GM12892 (cell line): ENCODE measurements around the gene MYBPC3.

Source experiments
- DNase-seq: peaks from one replicate; pipeline ENCODE4 v3.0.0; 2011; ENCODE audit not compliant: insufficient read length
- FAIRE-seq: peaks from 2 replicates; lab custom pipeline; 2011; peaks lifted over from hg19 to GRCh38; lab: Jason Lieb, UNC
- POLR2A ChIP-seq: IDR thresholded peaks from 2 replicates; pipeline ENCODE4 v1.6.1; 2011; ENCODE audit warnings: low read depth, low read length, control low read depth
- POLR2AphosphoS5 ChIP-seq: IDR thresholded peaks from 2 replicates; pipeline ENCODE4 v1.6.1; 2011; ENCODE audit warnings: low read depth, low read length, control low read depth
- TAF1 ChIP-seq: IDR thresholded peaks from 2 replicates; pipeline ENCODE4 v1.6.1; 2011; ENCODE audit warnings: low read depth, mild to moderate bottlenecking, control low read depth, low read length, borderline replicate concordance

The MYBPC3 gene

DNA sequence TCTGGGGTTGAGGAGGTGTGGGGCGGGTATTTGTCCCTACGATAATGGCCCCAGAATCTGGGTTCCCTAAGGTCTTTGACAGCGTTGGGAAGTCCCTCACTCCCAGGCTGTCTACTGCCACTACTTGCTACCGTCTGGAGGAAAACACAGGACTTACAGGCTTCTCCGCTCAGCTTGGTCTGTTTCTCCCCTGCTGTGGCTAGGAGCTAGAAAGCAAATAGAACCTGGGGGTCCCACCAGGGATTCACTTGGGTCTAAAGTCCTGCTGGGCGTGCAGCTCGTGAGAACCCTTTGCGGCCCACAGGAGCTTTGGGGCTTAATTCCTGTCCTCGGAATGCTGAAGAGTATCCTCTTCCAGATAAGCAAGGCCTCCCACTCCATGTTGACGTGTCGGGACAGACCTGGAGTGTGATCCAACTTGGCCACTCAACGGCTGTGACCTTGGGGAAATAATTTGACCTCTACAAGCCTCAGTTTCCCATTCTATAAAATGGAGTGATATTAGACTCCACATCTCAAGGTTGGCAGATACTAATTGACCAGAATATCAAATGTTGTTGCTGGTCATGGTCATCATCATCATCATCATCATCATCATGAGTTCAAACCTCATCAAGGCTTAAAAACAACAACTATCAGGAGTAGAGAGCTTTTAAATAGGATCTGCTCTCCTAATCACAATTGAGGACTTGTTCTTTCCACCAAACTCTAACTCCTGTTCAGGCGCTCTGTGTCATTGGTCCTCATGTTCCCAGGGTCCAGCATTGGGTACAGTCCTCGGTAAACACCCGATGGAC, 1.7 kb upstream of the MYBPC3 start:
- DNase-seq (no peak), FAIRE-seq (no peak)
- no peak for TF ChIP-seq POLR2AphosphoS5

DNA sequence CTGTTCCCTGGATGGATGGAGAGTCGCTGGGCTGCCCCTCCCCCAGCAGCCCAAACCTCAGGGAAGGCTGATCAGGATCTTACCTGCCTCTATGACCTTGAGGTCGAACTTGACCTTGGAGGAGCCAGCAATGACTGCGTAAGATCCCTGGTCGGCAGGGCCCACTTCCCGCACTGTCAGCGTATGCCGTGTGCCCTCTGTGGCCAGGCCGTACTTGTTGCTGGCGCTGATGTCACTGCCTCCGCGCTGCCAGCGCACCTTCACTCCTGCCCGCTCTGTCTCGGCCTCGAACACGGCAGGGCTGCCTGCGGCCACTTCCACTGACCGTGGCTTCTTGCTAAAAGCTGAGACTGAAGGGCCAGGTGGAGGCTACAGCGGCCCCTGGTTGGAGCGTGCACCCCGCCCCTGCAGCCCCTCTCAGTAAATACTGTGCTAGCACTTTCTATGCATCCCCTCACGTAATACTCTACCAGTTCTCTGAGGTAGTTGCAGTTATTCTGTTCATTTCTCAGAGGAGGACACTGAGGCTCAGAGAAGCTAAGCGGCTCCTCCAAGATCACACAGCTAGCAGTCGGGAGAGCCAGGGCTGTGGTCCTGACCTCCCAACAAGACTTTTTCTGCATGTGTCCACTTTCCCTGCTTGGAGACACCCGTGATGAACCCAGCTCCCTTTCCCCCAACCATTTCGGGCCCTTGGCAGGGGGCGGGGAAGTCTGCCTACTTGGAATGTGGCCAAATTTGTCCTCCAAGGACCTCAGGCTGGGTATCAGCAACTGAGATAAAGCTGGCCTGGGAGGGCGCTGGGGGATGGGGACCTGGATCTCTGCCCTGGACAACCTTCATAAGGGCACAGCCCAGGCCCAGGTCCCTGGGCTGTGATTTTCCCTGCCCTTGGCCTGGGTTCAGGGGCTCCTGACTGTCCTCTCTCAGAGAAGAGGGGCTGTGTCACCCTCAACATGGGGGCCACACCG, 1.1 kb downstream of the MYBPC3 start:
- TF ChIP-seq POLR2AphosphoS5 = no peak
- TF ChIP-seq POLR2A = no peak
- no peak for TF ChIP-seq TAF1
- FAIRE-seq (no peak), DNase-seq (no peak)

DNA sequence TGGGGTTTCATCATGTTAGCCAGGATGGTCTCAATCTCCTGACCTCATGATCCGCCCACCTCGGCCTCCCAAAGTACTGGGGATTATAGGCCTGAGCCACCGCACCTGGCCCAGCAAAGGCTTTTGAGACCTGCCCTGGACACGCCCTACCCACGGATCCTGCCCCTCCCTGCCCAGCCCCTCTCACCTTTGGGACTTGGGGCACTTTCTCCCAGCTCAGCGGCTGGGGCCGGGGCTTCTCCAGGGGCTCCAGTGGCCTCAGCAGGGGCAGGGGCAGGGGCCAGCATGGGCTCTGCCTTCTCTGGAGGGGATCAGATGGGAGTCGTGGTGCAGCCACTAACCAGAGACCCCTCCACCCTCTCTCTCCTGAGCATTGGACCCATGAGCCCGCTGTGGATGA, 2.2 kb downstream of the MYBPC3 start:
- FAIRE-seq (no peak), DNase-seq (no peak)
- TF ChIP-seq POLR2A = no peak

DNA sequence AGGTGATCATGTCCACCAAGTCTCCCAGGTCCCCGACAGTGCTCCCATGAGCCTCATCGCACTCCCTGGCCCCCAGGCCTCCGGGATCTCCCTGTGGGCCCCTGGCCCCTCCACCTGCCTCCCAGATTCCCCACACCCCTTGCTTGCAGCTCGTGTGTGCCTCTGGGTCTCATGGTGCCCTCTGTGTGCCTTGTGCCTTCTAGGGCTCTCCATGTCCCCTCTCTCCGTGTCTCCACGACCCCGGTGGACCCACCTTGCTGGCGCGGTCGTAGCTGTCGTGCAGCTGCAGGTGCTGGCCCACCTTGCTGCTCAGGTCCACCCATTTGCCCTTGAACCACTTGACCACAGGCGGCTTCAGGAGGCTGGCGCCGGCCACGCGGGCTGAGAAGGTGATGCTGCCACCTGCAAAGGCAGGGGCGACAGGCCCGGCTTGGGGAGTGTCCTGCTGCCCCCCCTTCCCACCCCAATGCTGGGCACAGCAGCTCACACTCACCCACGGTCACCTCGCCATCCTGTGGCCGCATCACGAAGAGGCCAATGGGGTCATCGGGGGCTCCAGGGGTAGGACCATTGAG, 2.9 kb downstream of the MYBPC3 start:
- TF ChIP-seq TAF1 (no peak), POLR2AphosphoS5 (no peak), POLR2A (no peak)
- FAIRE-seq (no peak), DNase-seq (no peak)

DNA sequence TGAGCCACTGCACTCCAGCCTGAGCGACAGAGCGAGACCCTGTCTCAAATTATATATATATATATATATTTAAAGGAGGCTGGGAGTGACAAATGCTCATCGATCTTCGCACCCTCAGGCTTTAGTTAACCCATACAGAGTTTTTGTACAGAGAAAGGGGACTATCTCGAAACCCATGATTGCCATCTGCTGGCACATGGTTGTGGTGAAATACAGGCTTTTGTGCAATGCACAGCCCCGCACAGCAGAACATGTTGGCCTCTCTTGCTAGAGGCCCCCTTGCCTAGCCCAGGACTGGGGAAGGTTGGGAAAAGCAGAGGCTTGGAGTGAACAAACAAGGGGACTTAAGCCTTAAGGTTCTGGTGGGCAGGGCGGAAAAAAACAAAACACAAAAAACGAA, 3.6 kb downstream of the MYBPC3 start:
- FAIRE-seq (no peak), DNase-seq (no peak)
- TF ChIP-seq POLR2AphosphoS5 (no peak), POLR2A (no peak), TAF1 (no peak)

DNA sequence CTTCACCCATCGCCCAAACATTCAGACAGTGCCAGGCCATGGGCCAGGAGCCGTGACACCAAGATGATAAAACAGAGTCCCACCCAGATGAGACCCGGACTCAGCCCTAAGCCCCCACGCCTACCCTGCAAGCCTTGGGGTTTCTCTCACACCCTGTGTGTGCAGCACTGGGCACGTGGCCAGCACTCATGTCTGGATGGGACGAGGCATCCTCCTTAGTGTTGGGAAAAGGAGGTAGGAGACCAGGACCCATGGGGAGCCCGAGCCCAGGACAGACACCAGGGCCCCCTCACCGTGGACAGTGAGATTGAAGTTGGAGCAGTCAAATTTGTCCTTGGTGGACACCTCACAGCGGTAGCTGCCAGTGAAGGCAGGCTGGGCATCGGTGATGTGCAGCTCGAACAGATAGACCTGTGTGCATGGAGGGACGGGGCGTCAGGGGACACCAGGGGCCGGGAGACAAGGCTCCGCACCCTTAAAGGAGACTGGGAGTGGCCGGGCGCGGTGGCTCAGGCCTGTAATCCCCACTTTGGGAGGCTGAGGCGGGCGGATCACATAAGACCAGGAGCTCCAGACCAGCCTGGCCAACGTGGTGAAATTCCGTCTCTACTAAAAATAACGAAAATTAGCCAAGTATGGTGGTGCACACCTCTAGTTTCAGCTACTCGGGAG, 4.2 kb downstream of the MYBPC3 start:
- FAIRE-seq (peak; percentile 54), DNase-seq (no peak)
- TF ChIP-seq POLR2A = no peak
- no peak for TF ChIP-seq TAF1
- no peak for TF ChIP-seq POLR2AphosphoS5

DNA sequence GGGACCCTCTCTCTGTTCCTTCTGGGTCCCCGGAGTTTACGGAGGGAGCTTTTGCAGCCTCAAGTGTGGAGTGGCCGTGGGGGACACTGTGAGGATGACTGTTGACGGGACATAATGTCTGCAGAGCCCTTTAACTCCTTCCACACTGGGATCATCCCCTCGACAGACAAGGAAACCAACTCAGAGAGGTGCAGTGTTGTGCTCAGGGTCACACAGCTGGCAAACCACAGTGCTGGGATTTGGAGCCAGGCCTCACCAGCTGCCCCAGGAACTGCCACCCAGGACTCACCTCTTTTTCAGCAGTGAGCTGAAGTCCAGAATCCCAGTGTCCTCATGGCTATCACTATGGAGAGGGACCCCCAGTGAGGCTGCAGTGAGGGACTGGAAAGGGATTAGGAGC, 5.4 kb downstream of the MYBPC3 start:
- DNase-seq (no peak), FAIRE-seq (no peak)
- no peak for TF ChIP-seq POLR2AphosphoS5
- TF ChIP-seq POLR2A = no peak
- no peak for TF ChIP-seq TAF1

DNA sequence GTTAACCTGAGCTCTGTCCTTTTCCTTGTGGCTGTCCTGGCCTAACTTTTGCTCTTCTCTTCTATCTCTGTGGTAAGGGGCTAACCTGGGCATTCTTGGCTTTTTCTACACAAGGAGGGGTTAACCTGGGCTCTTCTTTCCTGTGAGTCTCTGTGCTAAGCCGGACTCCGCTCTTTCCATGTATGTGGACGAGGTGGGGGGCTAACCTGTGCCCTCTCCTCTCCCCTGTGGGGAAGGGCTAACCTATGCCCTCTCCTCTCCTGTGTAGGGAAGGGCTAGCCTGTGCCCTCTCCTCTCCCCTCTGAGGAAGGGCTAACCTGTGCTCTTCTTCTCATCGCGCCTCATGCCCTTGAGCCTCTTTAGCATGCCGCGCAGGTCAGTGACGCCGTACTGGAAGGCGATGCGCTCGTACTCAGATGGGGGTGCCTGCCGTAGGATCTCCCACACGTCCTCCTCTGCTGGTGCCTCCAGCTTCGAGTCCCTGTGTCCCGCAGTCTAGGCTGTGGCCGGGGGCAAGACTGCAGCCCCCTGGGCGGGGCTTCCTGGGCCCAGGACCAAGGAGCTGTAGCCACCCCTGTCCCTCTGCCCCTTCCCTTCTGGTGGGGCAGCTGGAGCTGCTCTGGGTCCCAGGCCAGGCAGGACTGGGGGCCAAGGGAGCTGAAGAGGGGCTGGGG, 6.5 kb downstream of the MYBPC3 start:
- TF ChIP-seq POLR2AphosphoS5 (no peak), TAF1 (no peak), POLR2A (no peak)
- FAIRE-seq (no peak), DNase-seq (no peak)

DNA sequence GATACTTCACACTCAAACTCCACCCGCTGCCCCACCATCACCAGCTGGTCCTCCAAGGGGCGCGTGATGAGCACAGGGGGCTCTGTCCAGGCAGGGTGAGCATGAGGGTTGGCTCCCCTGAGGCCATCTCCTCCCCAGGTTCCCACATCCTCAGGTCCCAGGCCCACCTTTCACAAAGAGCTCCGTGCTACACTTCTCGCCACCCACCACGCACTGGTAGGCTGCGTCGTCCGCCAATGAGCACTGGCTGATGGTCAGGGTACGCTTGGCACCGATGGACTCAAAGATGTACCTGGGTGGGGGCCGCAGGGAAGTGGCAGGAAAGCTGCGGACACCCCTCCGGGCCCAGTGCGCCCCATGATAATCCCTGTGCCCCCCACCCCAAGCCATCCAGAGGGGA, 9.6 kb downstream of the MYBPC3 start:
- no peak for DNase-seq
- FAIRE-seq = no peak
- TF ChIP-seq POLR2A = no peak
- no peak for TF ChIP-seq POLR2AphosphoS5
- no peak for TF ChIP-seq TAF1

DNA sequence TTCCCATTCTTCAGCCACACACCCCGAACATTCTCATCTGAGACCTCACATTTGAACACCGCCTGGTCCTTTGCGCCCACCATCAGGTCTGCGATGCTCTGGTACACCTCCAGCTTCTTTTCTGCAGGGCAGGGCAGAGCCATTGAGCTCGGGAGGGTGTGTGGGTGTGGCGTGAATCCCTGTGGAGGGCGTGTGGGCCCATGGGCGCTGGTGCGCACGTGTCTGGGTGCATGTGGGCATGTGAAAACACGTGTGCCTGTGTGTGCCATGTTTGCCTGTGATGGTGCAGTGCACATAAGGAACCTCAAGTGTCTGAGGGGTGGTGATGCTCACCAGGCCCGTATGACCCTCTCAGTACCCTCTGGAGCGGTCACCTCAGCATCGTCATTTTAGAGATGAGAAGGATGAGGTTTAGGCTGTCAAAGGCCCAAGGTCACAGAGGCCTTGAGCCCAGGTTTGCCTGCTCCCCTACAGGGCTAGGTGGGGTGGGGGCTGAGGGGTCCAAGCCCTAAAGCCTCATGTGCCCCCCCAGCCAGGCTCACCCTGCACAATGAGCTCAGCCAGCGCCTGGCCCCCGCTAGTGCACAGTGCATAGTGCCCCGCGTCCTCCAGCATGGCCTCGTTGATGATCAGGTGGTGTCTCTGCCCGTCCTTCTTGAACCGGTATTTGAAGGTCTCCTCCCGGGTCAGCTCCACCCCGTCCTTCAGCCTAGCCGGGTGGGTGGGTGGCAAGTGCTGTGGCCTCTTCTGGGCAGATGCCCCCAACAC, 10.3 kb downstream of the MYBPC3 start:
- DNase-seq = no peak
- TF ChIP-seq POLR2A (no peak), TAF1 (no peak), POLR2AphosphoS5 (no peak)
- FAIRE-seq = no peak
